NCI-H2081 (cell line): ENCODE measurements around the gene TBC1D10B.

ENCODE experiments used
- DNase-seq, 2 experiments: peaks; one replicate each; lab custom pipeline; 2025; lab: John Stamatoyannopoulos, UW

TBC1D10B gene

DNA sequence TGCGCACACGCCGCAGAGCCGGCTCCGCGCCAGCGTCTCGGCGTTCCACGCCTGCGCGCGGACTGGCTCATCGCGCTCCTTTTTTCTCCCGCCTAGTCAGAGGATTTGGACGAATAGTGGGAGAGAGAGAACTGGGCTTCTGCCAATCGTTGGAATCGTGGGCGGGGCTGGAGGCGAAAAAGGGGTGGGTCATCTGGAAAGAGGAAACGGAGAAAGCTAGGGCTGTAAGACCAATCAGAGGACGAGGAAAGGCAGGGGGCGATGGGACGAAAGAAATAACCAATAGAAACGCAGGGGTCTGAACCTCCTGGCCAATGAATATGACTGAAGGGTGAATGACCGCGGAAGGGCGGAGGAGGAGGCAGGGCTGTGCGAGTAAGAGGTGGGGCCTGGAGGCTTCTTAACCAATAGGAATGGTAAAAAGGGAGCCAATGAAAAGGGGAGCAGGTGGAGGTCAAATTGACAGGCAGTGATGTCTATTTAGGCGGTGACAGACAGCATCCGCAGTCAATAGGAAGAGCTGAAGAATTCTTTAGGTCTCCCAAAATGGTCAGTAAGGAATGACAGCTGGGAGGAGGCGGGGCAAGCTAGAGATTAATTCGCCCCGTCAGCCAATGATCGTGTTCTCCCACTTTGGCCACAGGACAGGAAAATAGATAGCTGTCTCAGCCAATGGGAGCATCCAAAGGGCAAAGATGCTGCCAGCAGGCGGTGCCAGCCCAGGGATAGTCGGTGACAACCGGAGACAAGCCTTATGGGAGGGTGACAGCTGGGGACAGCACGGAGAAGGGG, at the start of gene TBC1D10B:
TBC1D10B (minus strand) TSS at position 39 of the 792 bp plus-strand sequence. CDS start 311 bp downstream, outside the sequence.
- DNase-seq: peak; percentile 99 to 100

DNA sequence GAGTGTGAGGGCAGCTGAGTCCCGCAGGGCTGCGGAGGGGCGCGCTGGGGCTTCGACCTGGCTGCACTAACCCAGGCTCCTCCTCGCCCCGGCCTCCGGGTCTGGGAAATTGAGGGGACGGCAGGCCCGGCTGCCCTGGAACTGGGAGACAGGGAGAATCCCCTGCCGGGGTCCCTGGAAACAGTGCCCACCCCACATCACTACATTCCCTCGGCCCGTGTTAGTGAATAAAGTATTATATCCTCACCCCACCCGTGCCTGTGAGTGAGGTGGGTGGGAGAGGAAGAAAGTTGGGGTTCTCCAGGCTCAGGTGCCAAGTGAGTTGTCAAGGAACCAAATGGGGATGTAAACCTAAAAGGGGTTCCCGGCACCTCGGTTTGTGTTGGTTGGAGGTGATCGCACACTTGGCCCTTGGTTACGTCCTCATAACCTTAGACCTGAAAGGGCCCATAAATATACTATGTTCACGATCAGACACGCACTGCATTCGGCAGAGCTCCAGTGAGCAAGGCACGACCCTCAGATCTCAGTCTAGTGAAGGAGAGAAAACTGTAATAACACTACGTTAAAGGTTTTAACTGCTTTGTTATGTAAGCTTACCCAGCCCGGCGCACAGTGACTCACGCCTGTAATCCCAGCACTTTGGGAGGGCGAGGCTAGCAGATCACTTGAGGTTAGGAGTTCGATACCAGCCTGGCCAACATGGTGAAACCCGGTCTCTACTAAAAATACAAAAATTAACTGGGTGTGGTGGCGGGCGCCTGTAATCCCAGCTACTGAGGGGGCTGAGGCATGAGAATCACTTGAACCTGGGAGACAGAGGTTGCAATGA, 48.3 kb upstream of the TBC1D10B start:
- DNase-seq: no peak

DNA sequence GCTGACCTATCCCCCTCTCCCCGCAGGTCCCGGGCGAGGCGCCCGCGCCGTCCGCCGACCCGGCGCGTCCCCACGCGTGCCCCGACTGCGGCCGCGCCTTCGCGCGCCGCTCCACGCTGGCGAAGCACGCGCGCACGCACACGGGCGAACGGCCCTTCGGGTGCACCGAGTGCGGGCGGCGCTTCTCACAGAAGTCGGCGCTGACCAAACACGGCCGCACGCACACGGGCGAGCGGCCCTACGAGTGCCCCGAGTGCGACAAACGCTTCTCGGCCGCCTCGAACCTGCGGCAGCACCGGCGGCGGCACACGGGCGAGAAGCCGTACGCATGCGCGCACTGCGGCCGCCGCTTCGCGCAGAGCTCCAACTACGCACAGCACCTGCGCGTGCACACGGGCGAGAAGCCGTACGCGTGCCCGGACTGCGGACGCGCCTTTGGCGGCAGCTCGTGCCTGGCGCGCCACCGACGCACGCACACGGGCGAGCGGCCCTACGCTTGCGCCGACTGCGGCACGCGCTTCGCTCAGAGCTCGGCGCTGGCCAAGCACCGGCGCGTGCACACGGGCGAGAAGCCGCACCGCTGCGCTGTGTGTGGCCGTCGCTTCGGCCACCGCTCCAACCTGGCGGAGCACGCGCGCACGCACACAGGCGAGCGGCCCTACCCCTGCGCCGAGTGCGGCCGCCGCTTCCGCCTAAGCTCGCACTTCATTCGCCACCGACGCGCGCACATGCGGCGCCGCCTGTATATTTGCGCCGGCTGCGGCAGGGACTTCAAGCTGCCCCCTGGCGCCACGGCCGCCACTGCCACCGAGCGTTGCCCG, 47.4 kb upstream of the TBC1D10B start:
- DNase-seq: peak; percentile 91 to 95

DNA sequence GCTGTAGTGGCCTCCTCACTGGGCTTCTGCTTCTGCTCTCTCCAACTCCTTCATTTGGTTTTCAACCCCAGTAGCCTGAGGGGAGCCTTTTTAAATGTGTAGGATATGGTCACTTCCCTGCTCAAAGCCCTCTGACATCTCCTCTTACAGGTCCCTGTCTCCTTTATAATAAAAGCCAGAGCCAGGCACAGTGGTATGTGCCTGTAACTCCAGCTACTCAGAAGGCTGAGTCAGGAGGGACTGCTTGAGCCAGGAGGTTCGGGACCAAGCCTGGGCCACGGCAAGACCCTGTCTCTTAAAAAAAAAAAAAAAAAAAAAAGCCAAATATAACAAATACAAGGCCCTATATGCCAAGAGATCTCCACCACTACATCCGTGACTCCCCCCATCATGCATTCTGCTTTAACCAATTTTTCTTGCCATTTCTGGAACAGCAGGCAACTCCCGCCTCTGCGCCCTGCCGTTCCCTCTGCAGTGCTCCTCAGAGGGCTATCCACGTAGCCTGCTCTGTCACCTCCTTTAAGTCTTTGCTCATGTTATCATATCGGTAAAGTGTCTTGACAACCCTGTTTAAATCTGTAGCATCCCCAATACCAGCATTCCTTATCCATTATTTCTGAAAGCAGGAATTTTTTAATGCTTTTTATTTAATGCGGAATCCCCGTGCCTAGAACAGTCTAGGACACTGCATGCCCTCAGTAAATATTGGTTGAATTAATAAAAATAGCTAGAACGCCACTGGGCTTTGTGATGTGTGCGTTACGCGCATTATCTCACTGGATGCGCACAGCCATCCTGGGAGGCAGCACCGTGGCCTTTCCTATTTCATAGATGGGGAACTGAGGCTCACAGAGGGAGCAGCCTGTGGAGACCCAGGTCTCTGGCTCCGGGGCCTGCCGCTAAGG, 46.6 kb upstream of the TBC1D10B start:
- DNase-seq: no peak

GRCh38 chr16:30416047-30416603, 45.8 kb upstream of the TBC1D10B start:
- DNase-seq: no peak

DNA sequence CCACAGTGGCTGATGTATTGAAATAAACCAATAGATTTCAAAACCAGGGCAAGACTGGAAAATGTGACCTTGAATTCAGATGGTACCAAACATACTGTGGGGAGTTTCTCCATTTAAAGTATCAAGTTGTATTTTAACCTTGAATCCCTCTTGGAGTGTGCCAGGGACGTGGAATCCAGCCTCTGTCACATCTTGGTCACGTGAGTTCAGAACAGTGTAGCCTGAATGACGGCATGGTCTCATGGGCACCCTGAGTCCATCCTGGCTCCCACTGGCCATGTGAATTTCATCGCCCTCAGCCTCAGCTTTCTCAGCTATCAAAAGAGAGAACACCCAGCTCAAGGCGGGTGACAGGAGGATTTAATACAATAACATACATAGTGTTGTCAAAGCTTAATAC, 43.9 kb upstream of the TBC1D10B start:
- DNase-seq: no peak

DNA sequence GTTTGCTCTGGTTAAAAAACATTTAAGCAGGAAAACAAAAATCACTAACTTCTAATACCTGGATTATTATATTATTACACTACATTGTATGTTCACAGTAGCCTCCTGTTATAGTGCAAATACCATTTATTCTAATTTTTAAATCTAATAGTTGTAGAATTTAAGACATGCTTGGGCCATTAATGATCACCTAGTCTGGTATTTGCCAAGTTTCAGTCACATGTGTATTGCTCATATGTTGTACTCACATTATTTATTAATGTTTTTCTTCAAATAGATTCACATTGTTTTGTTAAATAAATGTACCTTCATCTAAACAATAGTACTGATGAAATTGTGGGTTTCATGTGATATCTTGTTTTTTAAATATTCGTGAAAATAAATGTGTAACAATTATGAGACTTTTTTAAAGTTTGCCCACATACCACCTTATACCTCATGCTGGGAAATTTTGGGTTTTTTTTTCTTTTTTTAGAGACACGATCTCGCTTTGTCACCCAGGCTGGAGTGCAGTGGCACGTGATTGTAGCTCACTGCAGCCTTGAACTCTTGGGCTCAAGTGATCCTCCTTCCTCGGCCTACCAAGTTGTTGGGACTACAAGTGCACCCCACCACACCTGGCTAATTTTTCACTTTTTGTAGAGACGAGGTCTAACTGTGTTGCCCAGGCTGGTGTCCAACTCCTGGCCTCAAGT, 43.0 kb upstream of the TBC1D10B start:
- no peak for DNase-seq

DNA sequence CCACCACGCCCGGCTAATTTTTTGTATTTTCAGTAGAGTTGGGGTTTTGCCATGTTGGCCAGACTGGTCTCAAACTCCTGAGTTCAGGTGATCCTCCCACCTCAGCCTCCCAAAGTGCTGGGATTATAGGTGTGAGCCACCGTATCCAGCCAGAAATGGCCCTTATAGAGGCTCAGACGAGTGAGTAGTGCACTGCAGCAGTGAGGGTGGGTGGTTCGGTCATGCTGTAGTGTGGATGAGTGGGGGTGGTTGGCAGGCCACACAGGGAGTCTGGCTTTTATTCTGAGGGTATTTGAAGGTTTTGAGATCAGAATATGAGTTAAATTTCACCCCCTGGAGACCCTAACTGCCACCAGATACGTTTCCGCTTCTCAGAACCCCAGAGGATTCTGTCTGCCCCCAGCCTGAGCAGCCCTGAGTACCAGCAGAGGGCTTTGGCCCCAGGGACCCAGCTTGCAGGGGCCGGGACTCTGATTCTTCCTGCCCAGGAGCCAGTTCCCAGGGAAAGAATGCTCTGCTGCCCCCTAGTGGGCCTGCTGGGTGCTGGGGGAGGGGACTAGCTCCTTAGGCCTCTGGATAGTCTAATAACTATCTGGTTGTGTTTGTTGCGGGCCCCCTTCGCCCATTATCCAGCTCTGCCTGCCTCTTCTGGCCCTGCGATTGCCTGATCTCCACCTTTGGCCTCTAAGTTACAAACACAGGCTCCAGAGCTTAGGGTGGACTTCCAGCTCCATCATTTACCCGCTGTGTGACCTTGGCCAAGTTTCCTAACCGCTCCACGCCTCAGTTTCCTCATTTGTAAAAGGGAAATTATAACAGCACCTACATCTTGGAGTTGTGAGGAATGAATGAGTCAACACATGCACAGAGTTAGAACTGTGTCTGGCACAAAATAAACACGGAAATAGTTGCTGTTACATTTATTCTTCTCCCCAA, 39.1 kb upstream of the TBC1D10B start:
- peak; percentile 74 to 76 for DNase-seq

DNA sequence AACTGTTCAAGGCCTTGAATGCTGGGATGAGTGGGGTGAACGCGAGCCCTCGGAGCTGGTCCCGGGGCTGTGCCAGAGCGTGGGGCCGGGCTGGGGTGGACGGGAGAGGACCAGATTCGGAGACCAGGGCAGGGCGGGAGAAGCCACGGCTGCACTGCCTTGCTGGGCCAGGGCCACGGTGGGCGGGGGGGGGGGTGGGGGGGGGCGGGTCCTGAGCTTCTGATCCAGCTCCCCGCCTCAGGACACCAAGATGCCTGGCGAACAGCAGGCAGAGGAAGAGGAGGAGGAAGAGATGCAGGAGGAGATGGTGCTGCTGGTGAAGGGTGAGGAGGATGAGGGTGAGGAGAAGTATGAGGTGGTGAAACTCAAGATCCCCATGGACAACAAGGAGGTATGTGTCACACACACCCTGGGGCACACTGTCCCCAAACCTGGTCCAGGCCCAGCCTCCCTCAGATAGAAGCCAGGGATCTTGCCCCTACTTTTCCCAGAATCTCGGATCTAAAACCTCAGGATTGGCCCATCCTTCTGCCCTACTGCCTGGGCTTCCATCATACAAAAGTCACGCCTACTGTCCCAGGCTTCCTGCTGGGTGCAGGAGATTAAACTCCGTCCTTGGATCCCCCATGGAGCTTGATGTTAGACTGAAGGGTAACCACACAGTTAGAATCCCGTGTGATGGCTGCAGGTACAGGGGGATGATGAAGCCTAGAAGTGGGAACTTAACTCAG, 37.7 kb upstream of the TBC1D10B start:
- no peak for DNase-seq

DNA sequence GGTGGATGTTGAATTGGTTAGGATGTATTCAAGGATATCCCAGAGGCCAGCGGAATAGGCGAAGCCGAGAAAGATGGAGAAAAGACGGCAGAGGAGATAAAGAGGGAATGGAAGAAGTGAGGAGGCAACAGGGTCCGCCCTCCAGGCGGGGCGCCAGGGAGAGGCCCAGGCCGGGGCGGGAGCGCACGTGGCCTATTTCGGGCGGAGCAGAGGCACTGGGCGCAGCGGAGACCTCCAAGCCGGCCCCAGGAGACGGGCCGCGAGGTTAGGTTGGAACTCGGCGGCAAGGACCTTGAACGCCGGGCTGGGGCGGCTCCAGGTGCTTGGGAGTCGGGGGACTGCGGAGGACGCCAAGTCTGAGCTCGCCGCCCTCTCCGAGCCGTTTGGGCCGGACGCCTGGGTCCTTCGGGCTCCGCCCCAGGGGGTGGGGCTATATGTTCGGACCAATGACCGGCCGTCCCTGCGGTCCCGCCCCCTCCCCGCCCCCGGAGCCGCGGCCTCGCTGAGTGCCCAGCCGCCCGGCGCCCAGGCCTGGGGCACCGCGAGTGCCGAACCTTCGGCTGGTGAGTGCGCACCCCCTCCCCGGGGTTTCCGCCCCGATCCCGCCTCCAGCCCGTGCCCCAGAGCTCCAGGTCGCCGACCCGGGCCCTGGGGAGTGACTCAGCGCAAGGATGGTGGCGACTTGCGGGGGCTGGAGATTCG, 37.0 kb upstream of the TBC1D10B start, which contains the start of gene ZNF771:
ZNF771 (plus strand) TSS at position 505 of the 702 bp plus-strand sequence. CDS start 448 bp downstream, outside the sequence.
- DNase-seq: peak; percentile 83 to 87

GRCh38 chr16:30406795-30407101, 36.5 kb upstream of the TBC1D10B start:
- DNase-seq: no peak

- no peak for DNase-seq
These were observed 31.6 kb upstream of the TBC1D10B start for GRCh38 chr16:30401768-30402425.

- DNase-seq: no peak
These were observed 29.3 kb upstream of the TBC1D10B start for GRCh38 chr16:30399435-30400186.

DNA sequence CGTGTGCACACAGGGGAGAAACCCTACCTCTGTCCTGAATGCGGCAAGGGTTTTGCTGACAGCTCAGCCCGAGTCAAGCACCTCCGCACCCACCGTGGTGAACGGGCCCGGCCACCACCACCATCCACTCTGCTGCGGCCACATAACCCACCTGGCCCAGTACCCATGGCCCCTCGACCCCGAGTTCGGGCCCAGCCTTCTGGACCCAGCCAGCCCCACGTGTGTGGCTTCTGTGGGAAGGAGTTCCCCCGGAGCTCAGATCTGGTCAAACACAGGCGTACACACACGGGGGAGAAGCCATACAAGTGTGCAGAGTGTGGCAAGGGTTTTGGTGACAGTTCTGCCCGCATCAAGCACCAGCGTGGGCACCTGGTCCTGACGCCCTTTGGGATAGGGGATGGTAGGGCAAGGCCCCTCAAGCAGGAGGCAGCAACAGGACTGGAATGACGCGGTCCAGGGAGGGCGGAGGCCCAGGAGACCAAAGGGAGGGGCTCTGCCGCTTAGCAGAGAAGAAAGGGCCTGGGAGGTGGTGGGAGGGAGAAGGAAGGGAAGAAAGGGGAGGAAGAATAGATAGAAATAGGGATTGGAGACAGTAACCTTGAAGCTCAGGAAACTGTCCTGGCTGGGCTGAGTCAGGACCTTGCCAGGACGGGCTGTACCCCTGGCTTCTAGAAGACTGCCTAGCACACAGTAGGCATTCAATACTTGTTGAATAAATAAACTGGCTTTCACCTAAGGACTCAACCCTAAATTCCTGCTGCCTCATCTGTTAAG, 28.6 kb upstream of the TBC1D10B start:
- DNase-seq: no peak

DNA sequence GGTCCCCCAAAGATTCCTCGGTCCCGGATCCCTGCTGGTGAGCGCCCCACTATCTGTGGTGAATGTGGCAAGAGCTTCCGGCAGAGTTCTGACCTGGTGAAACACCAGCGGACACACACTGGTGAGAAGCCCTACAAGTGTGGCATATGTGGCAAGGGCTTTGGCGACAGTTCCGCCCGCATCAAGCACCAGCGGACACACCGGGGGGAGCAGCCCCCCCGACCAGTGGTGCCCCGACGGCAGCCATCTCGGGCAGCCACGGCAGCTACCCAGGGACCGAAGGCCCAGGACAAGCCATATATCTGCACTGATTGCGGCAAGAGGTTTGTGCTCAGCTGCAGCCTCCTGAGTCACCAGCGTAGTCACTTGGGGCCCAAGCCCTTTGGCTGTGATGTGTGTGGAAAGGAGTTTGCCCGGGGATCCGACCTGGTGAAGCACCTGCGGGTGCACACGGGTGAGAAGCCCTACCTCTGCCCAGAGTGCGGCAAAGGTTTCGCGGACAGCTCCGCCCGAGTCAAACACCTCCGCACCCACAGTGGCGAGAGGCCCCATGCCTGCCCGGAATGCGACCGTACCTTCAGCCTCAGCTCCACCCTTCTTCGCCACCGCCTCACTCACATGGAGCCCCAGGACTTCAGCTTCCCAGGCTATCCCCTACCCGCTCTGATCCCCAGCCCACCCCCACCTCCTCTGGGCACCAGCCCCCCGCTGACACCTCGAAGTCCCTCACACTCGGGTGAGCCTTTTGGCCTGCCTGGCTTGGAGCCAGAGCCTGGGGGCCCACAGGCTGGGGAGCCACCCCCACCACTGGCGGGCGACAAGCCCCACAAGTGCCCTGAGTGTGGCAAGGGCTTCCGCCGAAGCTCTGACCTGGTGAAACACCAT, 27.7 kb upstream of the TBC1D10B start:
- no peak for DNase-seq
